ENCODE measurements around the gene DUOXA2.

Gene DUOXA2

GRCh38 chr15:45118131-45118588, 4.0 kb downstream of the DUOXA2 start:
- TF ChIP-seq CTCF (IDR thresholded peaks at IDR 0.05; ENCODE audit: poor library complexity, severe bottlenecking), result peak; percentile 100
- Histone ChIP-seq H3K9me3 (ENCODE audit: severe bottlenecking) (no peaks in the 10 kb centered on the region), H3K4me1 (ENCODE audit: insufficient read depth, poor library complexity, severe bottlenecking) (peaks cover 12% of the 10 kb centered on the region), H3K27ac (ENCODE audit: poor library complexity, severe bottlenecking) (no peak overlapping the region), H3K27me3 (ENCODE audit: insufficient read depth, poor library complexity, severe bottlenecking) (peaks cover 46% of the 10 kb centered on the region), H3K36me3 (ENCODE audit: low read depth) (no peaks in the 10 kb centered on the region), H3K4me3 (ENCODE audit: severe bottlenecking) (no peak overlapping the region)
- DNase-seq (ENCODE audit: low spot score) (peak; percentile 88), ATAC-seq (ENCODE audit: low read depth) (peak; percentile 85)

- ATAC-seq (ENCODE audit: low read depth) (no peak), DNase-seq (ENCODE audit: low spot score) (peak; percentile 51)
- H3K4me3 ChIP-seq (ENCODE audit: severe bottlenecking), result no peak overlapping the region
- H3K4me1 ChIP-seq (ENCODE audit: insufficient read depth, poor library complexity, severe bottlenecking), result peaks cover 12% of the 10 kb centered on the region
- TF ChIP-seq CTCF (IDR thresholded peaks at IDR 0.05; ENCODE audit: poor library complexity, severe bottlenecking), result no peak
- peaks cover 38% of the 10 kb centered on the region for H3K27me3 ChIP-seq (ENCODE audit: insufficient read depth, poor library complexity, severe bottlenecking)
- no peaks in the 10 kb centered on the region for H3K9me3 ChIP-seq (ENCODE audit: severe bottlenecking)
- H3K27ac ChIP-seq (ENCODE audit: poor library complexity, severe bottlenecking), result no peak overlapping the region
- no peaks in the 10 kb centered on the region for H3K36me3 ChIP-seq (ENCODE audit: low read depth)
Measured at GRCh38 chr15:45118996-45119395, 4.9 kb downstream of the DUOXA2 start.

- H3K27ac ChIP-seq (ENCODE audit: poor library complexity, severe bottlenecking), result no peak overlapping the region
- DNase-seq (ENCODE audit: low spot score) (peak; percentile 61), ATAC-seq (ENCODE audit: low read depth) (no peak)
- no peaks in the 10 kb centered on the region for H3K36me3 ChIP-seq (ENCODE audit: low read depth)
- peaks cover 25% of the 10 kb centered on the region for H3K27me3 ChIP-seq (ENCODE audit: insufficient read depth, poor library complexity, severe bottlenecking)
- H3K4me3 ChIP-seq (ENCODE audit: severe bottlenecking), result no peak overlapping the region
- no peaks in the 10 kb centered on the region for H3K9me3 ChIP-seq (ENCODE audit: severe bottlenecking)
- TF ChIP-seq CTCF (IDR thresholded peaks at IDR 0.05; ENCODE audit: poor library complexity, severe bottlenecking), result no peak
- H3K4me1 ChIP-seq (ENCODE audit: insufficient read depth, poor library complexity, severe bottlenecking), result peaks cover 12% of the 10 kb centered on the region
Measured at GRCh38 chr15:45120081-45120972, 6.2 kb downstream of the DUOXA2 start.

- no peak for TF ChIP-seq CTCF (IDR thresholded peaks at IDR 0.05; ENCODE audit: poor library complexity, severe bottlenecking)
- Histone ChIP-seq H3K27me3 (ENCODE audit: insufficient read depth, poor library complexity, severe bottlenecking) (peaks cover 18% of the 10 kb centered on the region), H3K4me3 (ENCODE audit: severe bottlenecking) (no peak overlapping the region), H3K9me3 (ENCODE audit: severe bottlenecking) (no peaks in the 10 kb centered on the region), H3K36me3 (ENCODE audit: low read depth) (no peaks in the 10 kb centered on the region), H3K4me1 (ENCODE audit: insufficient read depth, poor library complexity, severe bottlenecking) (peaks cover 12% of the 10 kb centered on the region), H3K27ac (ENCODE audit: poor library complexity, severe bottlenecking) (no peak overlapping the region)
- ATAC-seq (ENCODE audit: low read depth) (no peak), DNase-seq (ENCODE audit: low spot score) (no peak)
Measured at GRCh38 chr15:45121020-45121419, 6.9 kb downstream of the DUOXA2 start.

Data from RWPE2 (cell line).